ENCODE data around the gene EXOC1. TPM values are rescaled to one million over a fixed set of nuclear protein-coding genes. Genes with fewer than 3 reads are reported as not detected.

The EXOC1 gene
- total RNA-seq, 6 experiments from 2014 or later, result 6.7 to 9.8 (median 9.2) TPM

DNA sequence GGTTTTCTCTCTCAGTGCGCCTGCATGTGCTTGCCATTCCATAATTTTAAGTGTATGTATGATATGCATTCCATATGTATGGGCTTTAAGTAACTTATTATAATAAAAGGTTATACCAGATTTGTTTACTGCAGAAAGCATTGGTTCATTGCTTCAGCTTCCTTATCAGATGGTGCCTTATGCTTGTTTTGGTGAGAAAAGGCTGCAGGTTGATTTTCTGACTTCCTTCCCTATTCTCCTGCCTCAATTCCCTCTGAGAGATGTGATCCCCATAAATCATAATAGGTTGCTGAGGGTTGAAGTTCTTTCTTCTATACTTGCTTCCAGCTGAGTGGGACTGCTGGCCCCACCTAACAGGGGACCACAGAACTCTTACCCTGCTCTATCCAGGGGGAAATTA lies 85.0 kb downstream of the EXOC1 start:
- H3K4me3 ChIP-seq, result no peak overlapping the region
- 80% methylated on average over 1 of the region's 1 CpG for WGBS (ENCODE audit: insufficient coverage, low coverage, low lambda C conversion rate, missing lambda C conversion rate)
- H3K9me3 ChIP-seq, result no peaks in the 10 kb centered on the region
- DNase-seq (no peak), ATAC-seq (no peak)
- H3K4me1 ChIP-seq, result no peaks in the 10 kb centered on the region
- no peaks in the 10 kb centered on the region for H3K27me3 ChIP-seq
- no peak overlapping the region for H3K27ac ChIP-seq
- intact Hi-C loops (cut with DNase I), result no loop called here
- TF ChIP-seq, protein P1, sequence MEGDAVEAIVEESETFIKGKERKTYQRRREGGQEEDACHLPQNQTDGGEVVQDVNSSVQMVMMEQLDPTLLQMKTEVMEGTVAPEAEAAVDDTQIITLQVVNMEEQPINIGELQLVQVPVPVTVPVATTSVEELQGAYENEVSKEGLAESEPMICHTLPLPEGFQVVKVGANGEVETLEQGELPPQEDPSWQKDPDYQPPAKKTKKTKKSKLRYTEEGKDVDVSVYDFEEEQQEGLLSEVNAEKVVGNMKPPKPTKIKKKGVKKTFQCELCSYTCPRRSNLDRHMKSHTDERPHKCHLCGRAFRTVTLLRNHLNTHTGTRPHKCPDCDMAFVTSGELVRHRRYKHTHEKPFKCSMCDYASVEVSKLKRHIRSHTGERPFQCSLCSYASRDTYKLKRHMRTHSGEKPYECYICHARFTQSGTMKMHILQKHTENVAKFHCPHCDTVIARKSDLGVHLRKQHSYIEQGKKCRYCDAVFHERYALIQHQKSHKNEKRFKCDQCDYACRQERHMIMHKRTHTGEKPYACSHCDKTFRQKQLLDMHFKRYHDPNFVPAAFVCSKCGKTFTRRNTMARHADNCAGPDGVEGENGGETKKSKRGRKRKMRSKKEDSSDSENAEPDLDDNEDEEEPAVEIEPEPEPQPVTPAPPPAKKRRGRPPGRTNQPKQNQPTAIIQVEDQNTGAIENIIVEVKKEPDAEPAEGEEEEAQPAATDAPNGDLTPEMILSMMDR (IDR thresholded peaks at IDR 0.05), result no peak
- no peak for TF ChIP-seq POLR2A (IDR thresholded peaks at IDR 0.05)
- H3K36me3 ChIP-seq, result no peaks in the 10 kb centered on the region

DNA sequence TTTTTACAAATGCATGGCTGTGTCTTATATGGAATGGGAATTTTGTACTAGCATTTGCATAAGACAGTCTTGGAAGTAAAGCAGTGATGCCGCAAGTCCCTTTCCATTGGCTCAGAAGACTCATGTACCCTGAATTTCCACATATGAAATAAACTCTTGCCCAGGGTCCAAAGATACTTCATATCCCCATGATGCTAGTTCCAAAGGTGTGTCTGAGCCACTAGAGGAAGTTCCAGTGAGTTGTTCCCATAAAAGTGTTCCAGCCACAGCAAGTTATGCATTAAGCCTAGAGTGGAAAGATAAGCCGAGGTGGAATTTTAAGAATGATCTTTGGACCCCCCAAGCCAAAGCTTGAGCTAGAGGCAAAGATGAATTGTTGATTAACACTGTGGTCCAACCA lies 86.0 kb downstream of the EXOC1 start:
- Histone ChIP-seq H3K36me3 (no peaks in the 10 kb centered on the region), H3K27ac (no peak overlapping the region), H3K27me3 (no peaks in the 10 kb centered on the region), H3K9me3 (no peaks in the 10 kb centered on the region), H3K4me3 (no peak overlapping the region), H3K4me1 (no peaks in the 10 kb centered on the region)
- ATAC-seq (no peak), DNase-seq (no peak)
- intact Hi-C loops (cut with DNase I), result no loop called here
- TF ChIP-seq POLR2A (IDR thresholded peaks at IDR 0.05), result no peak
- TF ChIP-seq, protein P1 (IDR thresholded peaks at IDR 0.05), result no peak
- WGBS (ENCODE audit: insufficient coverage, low coverage, low lambda C conversion rate, missing lambda C conversion rate), result 62% methylated on average over 2 of the region's 2 CpGs

DNA sequence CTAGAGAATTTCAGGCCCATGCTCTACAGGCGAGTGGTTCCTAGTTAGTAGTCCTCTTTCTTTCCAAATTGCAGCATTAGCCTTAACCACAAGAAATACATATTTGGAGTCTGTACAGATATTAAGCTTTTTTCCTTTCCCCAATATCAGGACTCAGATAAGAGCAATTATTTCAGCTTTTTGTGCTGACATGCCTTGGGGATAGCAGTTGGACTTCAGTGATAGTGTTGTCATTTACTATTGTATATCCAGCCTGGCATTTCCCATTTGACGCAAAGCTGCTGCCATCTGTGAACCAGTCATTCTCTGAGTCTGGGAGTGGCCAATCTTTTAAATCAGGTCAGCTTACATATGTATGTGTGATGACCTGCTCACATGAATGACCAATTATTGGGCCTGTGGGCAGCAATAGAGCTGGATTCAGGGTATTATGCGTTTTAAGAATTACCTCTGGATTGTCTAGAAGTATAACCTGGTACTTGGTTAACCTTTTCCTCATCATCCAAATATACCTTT lies 88.5 kb downstream of the EXOC1 start:
- 64% methylated on average over 3 of the region's 3 CpGs for WGBS (ENCODE audit: insufficient coverage, low coverage, low lambda C conversion rate, missing lambda C conversion rate)
- Histone ChIP-seq H3K36me3 (no peaks in the 10 kb centered on the region), H3K4me1 (no peaks in the 10 kb centered on the region), H3K9me3 (no peaks in the 10 kb centered on the region), H3K4me3 (no peak overlapping the region), H3K27ac (no peak overlapping the region), H3K27me3 (no peaks in the 10 kb centered on the region)
- TF ChIP-seq, protein P1 (IDR thresholded peaks at IDR 0.05), result no peak
- TF ChIP-seq POLR2A (IDR thresholded peaks at IDR 0.05), result no peak
- DNase-seq (no peak), ATAC-seq (no peak)
- intact Hi-C loops (cut with DNase I), result loop anchor here (10.0 kb wide), 2 partner anchors 363 to 373 kb away; no protein-coding TSS in a partner anchor

DNA sequence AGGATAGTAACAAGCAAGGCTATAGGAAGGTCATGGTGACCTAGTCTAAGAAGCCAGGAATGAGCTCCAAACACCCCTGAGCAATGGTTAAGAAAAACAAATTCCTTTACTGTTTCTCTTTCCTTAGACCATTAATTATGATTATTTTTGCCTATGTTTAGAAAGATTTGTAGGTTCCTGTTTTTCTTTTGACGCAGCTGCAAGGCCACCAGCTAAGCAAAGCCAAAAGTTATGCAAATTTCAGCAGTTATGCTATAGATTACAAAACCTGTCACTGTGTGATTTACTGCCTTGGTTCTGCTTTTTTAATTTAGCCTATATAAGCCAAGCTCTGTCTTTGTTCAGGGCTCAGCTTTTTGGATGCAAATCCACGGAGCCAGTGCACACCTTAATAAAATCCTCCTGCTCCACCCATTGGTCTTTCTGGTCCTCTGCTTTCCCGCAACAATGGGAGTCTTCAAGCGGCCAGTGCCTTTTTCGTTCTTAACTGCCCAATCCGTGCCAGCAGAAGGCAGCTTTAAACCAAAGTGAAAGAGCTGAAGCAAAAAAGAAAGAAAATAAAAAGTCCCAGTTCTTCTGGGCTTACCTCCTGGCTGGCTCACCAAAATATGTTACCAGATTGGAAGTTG lies 93.9 kb downstream of the EXOC1 start:
- ATAC-seq (no peak), DNase-seq (no peak)
- 27% methylated on average over 6 of the region's 6 CpGs for WGBS (ENCODE audit: insufficient coverage, low coverage, low lambda C conversion rate, missing lambda C conversion rate)
- no peaks in the 10 kb centered on the region for H3K27me3 ChIP-seq
- H3K4me1 ChIP-seq, result no peaks in the 10 kb centered on the region
- H3K4me3 ChIP-seq, result peak overlapping the region; percentile 20 to 97 (median 96)
- peak overlapping the region; percentile 70 to 82 (median 78) for H3K27ac ChIP-seq
- no peaks in the 10 kb centered on the region for H3K36me3 ChIP-seq
- no peak for TF ChIP-seq POLR2A (IDR thresholded peaks at IDR 0.05)
- no peaks in the 10 kb centered on the region for H3K9me3 ChIP-seq
- intact Hi-C loops (cut with DNase I), result loop anchor here (10.0 kb wide), 2 partner anchors 357 to 367 kb away; no protein-coding TSS in a partner anchor

DNA sequence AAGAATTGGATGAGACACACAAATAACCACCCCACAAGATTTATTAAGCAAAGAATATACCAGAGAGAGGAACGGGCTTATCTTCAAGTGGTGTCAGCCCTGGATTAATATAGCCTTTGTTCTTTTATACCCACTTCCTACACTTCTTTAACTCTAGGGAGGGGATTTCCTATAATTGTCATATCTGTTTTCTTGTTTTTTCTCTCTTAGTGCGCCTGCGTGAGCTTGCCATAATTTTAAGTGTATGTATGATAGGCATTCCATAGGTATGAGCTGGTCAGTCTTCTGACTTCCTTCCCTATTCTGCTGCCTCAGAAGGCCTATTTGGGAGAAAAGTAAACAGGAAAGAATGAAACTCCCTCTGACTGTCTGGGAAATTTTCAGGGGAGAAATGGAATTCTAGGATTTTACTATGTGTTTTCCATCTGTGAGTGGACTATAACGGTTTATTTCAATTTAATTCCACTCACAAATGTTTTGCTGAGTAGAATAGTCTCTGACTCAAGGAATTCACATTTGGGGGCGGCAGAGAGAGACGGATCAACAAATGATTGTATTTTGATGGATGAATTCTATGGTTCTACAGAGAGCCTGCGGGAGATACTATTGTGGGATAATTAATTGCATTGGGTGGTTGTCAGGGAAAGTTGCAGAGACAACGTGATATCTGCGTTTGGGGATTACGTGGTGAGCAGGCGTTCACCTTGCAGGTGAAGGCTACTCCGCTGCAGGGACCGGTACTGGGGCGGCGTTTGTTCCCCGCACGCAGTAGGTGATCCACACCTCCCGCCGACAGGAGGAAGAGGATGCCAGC lies 94.7 kb downstream of the EXOC1 start:
- intact Hi-C loops (cut with DNase I), result loop anchor here (10.0 kb wide), 2 partner anchors 357 to 367 kb away; no protein-coding TSS in a partner anchor
- H3K27me3 ChIP-seq, result no peaks in the 10 kb centered on the region
- TF ChIP-seq, protein P1 (IDR thresholded peaks at IDR 0.05), result no peak
- no peak for TF ChIP-seq POLR2A (IDR thresholded peaks at IDR 0.05)
- H3K27ac ChIP-seq, result peak overlapping the region; percentile 70 to 82 (median 78)
- ATAC-seq (peak in 2 of 4 donors; percentile 4 to 17), DNase-seq (no peak)
- no peaks in the 10 kb centered on the region for H3K9me3 ChIP-seq
- 9% methylated on average over 13 of the region's 19 CpGs for WGBS (ENCODE audit: insufficient coverage, low coverage, low lambda C conversion rate, missing lambda C conversion rate)
- H3K36me3 ChIP-seq, result no peaks in the 10 kb centered on the region
- no peaks in the 10 kb centered on the region for H3K4me1 ChIP-seq
- H3K4me3 ChIP-seq, result peak overlapping the region; percentile 67 to 97 (median 96)
